Activated T-cell treated with anti-CD3 and anti-CD28 coated beads, Interleukin-2, amount 50 U/mL, for 72 hours (primary cell): Measurements from ENCODE around the gene DHFR2. TPM values are rescaled to one million over a fixed set of nuclear protein-coding genes. Genes with fewer than 3 reads are reported as not detected.
"Not testable (repeated sequence)": the region's sequence is repeated elsewhere in the genome, so short reads cannot be mapped to it uniquely, and the experiment has no call there.

Experiments used
- ATAC-seq, 2 donors: fragments of 150-1000 bp; cut with Tn5 transposase; replicated peaks in 1 of 2; 2 replicates each; pipeline ENCODE4 v1.10.0; 2021; ENCODE audit warnings: moderate library complexity in 2 of 2, mild to moderate bottlenecking in 1 of 2
- DNase-seq, 2 donors: peaks; one replicate each; pipeline ENCODE4 v3.0.0; 2021 to 2022; ENCODE audit warnings: mixed read lengths in 1 of 2
- H3K27ac Mint-ChIP-seq: one replicate; pipeline ENCODE4 v1.8.0; 2022; ENCODE audit warnings: mild to moderate bottlenecking, moderate library complexity, mixed read lengths
- H3K27me3 Mint-ChIP-seq: one replicate; pipeline ENCODE4 v1.8.0; 2022; ENCODE audit warnings: low read depth, mixed read lengths
- H3K36me3 Mint-ChIP-seq, 2 donors: one replicate each; pipeline ENCODE4 v1.8.0; 2022; ENCODE audit warnings: mixed read lengths in 2 of 2, mild to moderate bottlenecking in 1 of 2; ENCODE audit not compliant: insufficient read depth in 2 of 2
- H3K4me1 Mint-ChIP-seq: one replicate; pipeline ENCODE4 v1.8.0; 2022; ENCODE audit warnings: low read depth, mixed read lengths
- H3K4me3 Mint-ChIP-seq, 2 donors: one replicate each; pipeline ENCODE4 v1.8.0; 2022; ENCODE audit warnings: mild to moderate bottlenecking in 2 of 2, mixed read lengths in 2 of 2, moderate library complexity in 2 of 2
- H3K9me3 Mint-ChIP-seq, 2 donors: one replicate each; pipeline ENCODE4 v1.8.0; 2022; ENCODE audit warnings: mixed read lengths in 2 of 2
- total RNA-seq, 2 donors: library from RNA; stranded (reverse); gene quantifications; one replicate each; pipeline ENCODE4 v1.2.3, GENCODE V29; 2022

DHFR2 gene
- total RNA-seq = 1 to 10 TPM; 8.1 to 9.3 TPM

- peak within 1 kb of the TSS; percentile 90 to 95 for H3K4me3 Mint-ChIP-seq
- ATAC-seq (peak; percentile 81 to 88), DNase-seq (peak; percentile 80 to 85)
- H3K27me3 Mint-ChIP-seq = no peaks in the 10 kb centered on the region
- peaks cover 65% of the 10 kb centered on the region for H3K4me1 Mint-ChIP-seq
- peak within 1 kb of the TSS; percentile 100 for H3K27ac Mint-ChIP-seq
- peaks cover 7 to 27% of the 10 kb centered on the region in 2 donors for H3K36me3 Mint-ChIP-seq
- peaks cover 0 to 2% of the 10 kb centered on the region in 2 donors for H3K9me3 Mint-ChIP-seq
Observed at GRCh38 chr3:94062513-94063404, at the start of gene DHFR2, which contains the start of gene NSUN3. TSS of gene DHFR2 (minus strand) at chr3:94062916. CDS start at chr3:94061511, 1,405 bp downstream. TSS of gene NSUN3 (plus strand) at chr3:94063061. CDS start at chr3:94063127, 66 bp downstream.

DNA sequence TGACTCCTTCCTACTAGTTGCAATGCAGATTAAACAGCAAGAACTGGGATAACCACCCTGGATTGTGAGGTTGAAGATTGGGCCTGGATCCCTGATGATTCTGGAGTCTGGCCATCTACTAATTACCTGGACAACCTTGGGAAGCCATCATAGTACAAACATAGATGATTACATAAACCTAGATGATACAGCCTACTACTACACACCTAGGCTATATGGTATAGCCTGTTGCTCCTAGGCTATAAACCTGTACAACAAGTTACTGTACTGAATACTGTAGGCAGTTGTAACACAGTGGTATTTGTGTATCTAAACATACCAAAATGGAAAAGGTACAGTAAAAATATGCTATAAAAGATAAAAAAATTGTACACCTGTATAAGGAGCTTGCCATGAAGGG is 48.1 kb upstream of the DHFR2 start:
- Mint-ChIP-seq H3K4me3 (no peak overlapping the region), H3K27ac (no peak overlapping the region), H3K4me1 (peaks cover 6% of the 10 kb centered on the region), H3K36me3 (peaks cover 0 to 11% of the 10 kb centered on the region in 2 donors), H3K27me3 (no peaks in the 10 kb centered on the region), H3K9me3 (no peaks in the 10 kb centered on the region)
- no peak for DNase-seq
- no peak for ATAC-seq

GRCh38 chr3:94110232-94110631 is 47.5 kb upstream of the DHFR2 start:
- peaks cover 0 to 11% of the 10 kb centered on the region in 2 donors for H3K36me3 Mint-ChIP-seq
- not testable (repeated sequence) for H3K9me3 Mint-ChIP-seq

DNA sequence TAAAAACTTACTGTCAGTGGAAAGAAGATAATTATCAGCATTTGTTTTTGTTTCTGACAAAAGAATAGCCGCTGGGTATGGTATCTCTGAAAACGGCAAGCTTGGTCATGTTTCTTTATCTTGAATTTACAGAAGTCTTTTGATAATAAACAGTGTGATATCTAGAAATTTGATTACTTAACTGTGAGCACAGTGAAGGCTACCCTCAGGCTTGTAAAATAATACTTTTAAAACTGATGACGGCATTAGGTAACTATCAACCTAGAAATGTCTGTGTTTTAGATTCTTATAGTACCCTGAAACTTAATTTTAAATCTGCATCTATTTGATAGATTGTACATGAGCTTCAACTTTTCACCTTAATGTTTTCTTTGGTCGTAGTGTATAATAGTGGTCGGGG is 43.6 kb upstream of the DHFR2 start:
- no peak for ATAC-seq
- Mint-ChIP-seq H3K27me3 (no peaks in the 10 kb centered on the region), H3K4me1 (no peaks in the 10 kb centered on the region), H3K9me3 (no peaks in the 10 kb centered on the region), H3K4me3 (no peak overlapping the region), H3K27ac (no peak overlapping the region), H3K36me3 (peaks cover 0 to 5% of the 10 kb centered on the region in 2 donors)
- DNase-seq = no peak

More at GRCh38 chr3:94110232-94110631, 47.5 kb upstream of the DHFR2 start:
- not testable (repeated sequence) for H3K4me3 Mint-ChIP-seq, H3K27me3 Mint-ChIP-seq, H3K4me1 Mint-ChIP-seq, DNase-seq, H3K27ac Mint-ChIP-seq, ATAC-seq

- Mint-ChIP-seq H3K27me3 (no peaks in the 10 kb centered on the region), H3K4me3 (no peak overlapping the region), H3K4me1 (peaks cover 6% of the 10 kb centered on the region), H3K27ac (no peak overlapping the region), H3K36me3 (peaks cover 5 to 19% of the 10 kb centered on the region in 2 donors), H3K9me3 (no peaks in the 10 kb centered on the region)
- ATAC-seq (no peak), DNase-seq (no peak)
Observed at GRCh38 chr3:94101860-94102259, 39.1 kb upstream of the DHFR2 start.

GRCh38 chr3:94099311-94099710 is 36.6 kb upstream of the DHFR2 start:
- DNase-seq (no peak), ATAC-seq (no peak)
- Mint-ChIP-seq H3K36me3 (peaks cover 5 to 17% of the 10 kb centered on the region in 2 donors), H3K4me3 (no peak overlapping the region), H3K27ac (peak overlapping the region; percentile 25), H3K27me3 (no peaks in the 10 kb centered on the region), H3K4me1 (peaks cover 6% of the 10 kb centered on the region), H3K9me3 (no peaks in the 10 kb centered on the region)

- H3K4me3 Mint-ChIP-seq = no peak overlapping the region
- H3K36me3 Mint-ChIP-seq = peaks cover 5 to 19% of the 10 kb centered on the region in 2 donors
- peak in 1 of 2 donors; percentile 35 for ATAC-seq
- H3K9me3 Mint-ChIP-seq = no peaks in the 10 kb centered on the region
- H3K27me3 Mint-ChIP-seq = no peaks in the 10 kb centered on the region
- peak overlapping the region; percentile 62 for H3K27ac Mint-ChIP-seq
- peaks cover 6% of the 10 kb centered on the region for H3K4me1 Mint-ChIP-seq
- no peak for DNase-seq
Observed at GRCh38 chr3:94098452-94098851, 35.7 kb upstream of the DHFR2 start.

DNA sequence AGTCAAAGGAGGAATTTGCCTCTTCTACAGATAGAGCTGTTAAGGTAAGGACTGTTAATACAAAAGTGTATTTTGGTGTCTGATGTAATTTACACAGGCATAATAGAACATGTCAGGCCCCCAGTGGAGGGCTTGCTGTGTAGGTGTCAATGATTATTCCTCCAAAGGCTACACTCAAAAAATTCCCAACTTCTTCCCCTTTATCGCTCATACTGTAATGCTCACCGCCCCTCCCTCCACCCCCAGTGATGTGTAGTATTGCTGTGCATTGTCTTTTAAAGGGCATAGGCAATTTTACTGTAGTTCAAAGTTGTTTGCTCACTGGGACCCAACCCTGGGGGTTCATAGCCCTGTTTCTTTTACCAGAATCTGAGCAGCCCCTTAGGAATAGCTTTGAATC is 32.4 kb upstream of the DHFR2 start:
- Mint-ChIP-seq H3K9me3 (no peaks in the 10 kb centered on the region), H3K27ac (no peak overlapping the region), H3K36me3 (peaks cover 5 to 19% of the 10 kb centered on the region in 2 donors), H3K4me3 (no peak overlapping the region), H3K4me1 (peaks cover 6% of the 10 kb centered on the region), H3K27me3 (no peaks in the 10 kb centered on the region)
- DNase-seq (no peak), ATAC-seq (no peak)

DNA sequence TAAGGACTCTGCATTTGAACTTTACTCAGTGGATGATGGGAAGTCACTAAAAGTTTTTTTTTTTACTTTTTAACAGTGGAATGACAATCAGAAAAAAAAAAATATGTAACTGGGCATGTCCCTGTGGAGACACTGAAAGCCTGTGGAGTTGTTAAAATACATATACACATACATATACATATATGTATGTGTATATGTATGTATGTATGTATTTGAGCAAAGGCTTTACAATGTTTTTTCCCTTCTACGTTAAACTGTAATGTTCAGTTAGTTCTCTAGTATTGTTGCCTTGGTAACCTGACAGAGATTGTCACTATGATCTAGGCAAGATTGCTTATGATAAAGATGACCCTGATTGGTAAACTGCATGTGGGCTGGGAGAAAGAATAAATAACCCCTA is 30.4 kb upstream of the DHFR2 start:
- DNase-seq (no peak), ATAC-seq (no peak)
- no peaks in the 10 kb centered on the region for H3K27me3 Mint-ChIP-seq
- peaks cover 4% of the 10 kb centered on the region for H3K4me1 Mint-ChIP-seq
- no peaks in the 10 kb centered on the region for H3K9me3 Mint-ChIP-seq
- H3K36me3 Mint-ChIP-seq = peaks cover 7 to 22% of the 10 kb centered on the region in 2 donors
- H3K27ac Mint-ChIP-seq = no peak overlapping the region
- H3K4me3 Mint-ChIP-seq = no peak overlapping the region

DNA sequence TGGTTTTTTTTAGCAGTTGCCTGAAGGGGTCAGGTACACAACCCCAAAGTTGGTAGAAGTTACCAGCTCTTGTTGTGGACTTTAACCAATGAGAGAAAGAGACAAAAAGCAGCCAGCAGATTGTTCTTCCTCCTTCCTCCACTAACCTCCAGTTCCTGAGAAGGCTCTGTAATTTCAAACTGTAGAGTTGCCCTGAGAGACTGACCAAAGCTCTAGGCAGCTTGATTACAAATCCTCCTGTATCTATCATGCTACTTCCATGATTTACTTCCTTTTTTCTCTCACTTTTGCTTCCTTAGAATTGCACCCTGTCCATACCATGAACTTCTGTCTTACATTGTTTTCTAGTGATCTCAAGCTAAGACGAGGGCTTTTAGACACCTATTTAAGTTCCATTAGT is 29.4 kb upstream of the DHFR2 start:
- DNase-seq (no peak), ATAC-seq (no peak)
- Mint-ChIP-seq H3K9me3 (no peaks in the 10 kb centered on the region), H3K27ac (no peak overlapping the region), H3K4me1 (no peaks in the 10 kb centered on the region), H3K36me3 (peaks cover 5 to 19% of the 10 kb centered on the region in 2 donors), H3K27me3 (no peaks in the 10 kb centered on the region), H3K4me3 (no peak overlapping the region)

- Mint-ChIP-seq H3K27me3 (no peaks in the 10 kb centered on the region), H3K9me3 (no peaks in the 10 kb centered on the region), H3K27ac (no peak overlapping the region), H3K4me3 (no peak overlapping the region), H3K4me1 (no peaks in the 10 kb centered on the region), H3K36me3 (peaks cover 5 to 19% of the 10 kb centered on the region in 2 donors)
- no peak for ATAC-seq
- DNase-seq = no peak
Observed at GRCh38 chr3:94089126-94089525, 26.4 kb upstream of the DHFR2 start.

GRCh38 chr3:94083261-94083660 is 20.5 kb upstream of the DHFR2 start:
- no peak overlapping the region for H3K4me3 Mint-ChIP-seq
- no peaks in the 10 kb centered on the region for H3K9me3 Mint-ChIP-seq
- H3K27me3 Mint-ChIP-seq = no peaks in the 10 kb centered on the region
- peaks cover 37% of the 10 kb centered on the region for H3K4me1 Mint-ChIP-seq
- ATAC-seq (no peak), DNase-seq (no peak)
- H3K36me3 Mint-ChIP-seq = peaks cover 3 to 15% of the 10 kb centered on the region in 2 donors
- H3K27ac Mint-ChIP-seq = no peak overlapping the region

- H3K27ac Mint-ChIP-seq = no peak overlapping the region
- ATAC-seq (no peak), DNase-seq (no peak)
- H3K36me3 Mint-ChIP-seq = peaks cover 2 to 12% of the 10 kb centered on the region in 2 donors
- no peaks in the 10 kb centered on the region for H3K27me3 Mint-ChIP-seq
- H3K4me3 Mint-ChIP-seq = no peak overlapping the region
- peaks cover 37% of the 10 kb centered on the region for H3K4me1 Mint-ChIP-seq
- no peaks in the 10 kb centered on the region for H3K9me3 Mint-ChIP-seq
Observed at GRCh38 chr3:94082391-94082937, 19.7 kb upstream of the DHFR2 start.
